Measurements from ENCODE around the gene OR6C3. TPM values are rescaled to one million over a fixed set of nuclear protein-coding genes. Genes with fewer than 3 reads are reported as not detected.
"Not testable (repeated sequence)": the region's sequence is repeated elsewhere in the genome, so short reads cannot be mapped to it uniquely, and the experiment has no call there.

OR6C3 gene
- total and polyA plus RNA-seq, 3 donors from 2014 or later, result 0.55 TPM; not detected in 2

DNA sequence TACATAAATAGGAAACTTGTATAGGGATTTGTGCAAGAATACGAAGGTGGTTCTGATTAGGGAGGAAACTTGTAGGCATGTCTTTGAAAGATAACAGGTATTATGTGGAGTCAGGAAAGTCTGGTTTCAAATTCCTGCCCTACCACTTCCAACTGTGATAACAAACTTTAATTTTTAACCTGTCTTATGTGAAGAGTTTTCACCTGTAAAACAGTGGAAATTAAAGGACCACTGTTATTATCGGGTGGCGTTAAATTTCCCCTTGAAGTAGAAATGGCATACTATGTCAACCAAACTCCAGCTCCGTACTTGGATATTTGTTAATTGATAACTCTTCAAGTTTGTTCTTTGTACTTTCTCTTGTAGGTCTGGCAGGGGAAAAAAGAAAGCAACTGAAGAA lies 10.3 kb upstream of the OR6C3 start:
- intact Hi-C loops (cut with DNase I; ENCODE audit: low total_unique reads), result no loop called here
- 70 to 83% methylated on average over 4 of the region's 4 CpGs for WGBS, 2 donors
- no peak overlapping the region for H3K4me3 ChIP-seq
- H3K36me3 ChIP-seq (ENCODE audit: low read depth, missing control alignments), result no peaks in the 10 kb centered on the region
- no peak overlapping the region for H3K27ac ChIP-seq
- H3K9me3 ChIP-seq, result no peaks in the 10 kb centered on the region
- no peaks in the 10 kb centered on the region for H3K4me1 ChIP-seq
- H3K27me3 ChIP-seq, result no peaks in the 10 kb centered on the region
- DNase-seq, result no peak
- TF ChIP-seq POLR2A (IDR thresholded peaks at IDR 0.05), result no peak
- TF ChIP-seq, protein P1, sequence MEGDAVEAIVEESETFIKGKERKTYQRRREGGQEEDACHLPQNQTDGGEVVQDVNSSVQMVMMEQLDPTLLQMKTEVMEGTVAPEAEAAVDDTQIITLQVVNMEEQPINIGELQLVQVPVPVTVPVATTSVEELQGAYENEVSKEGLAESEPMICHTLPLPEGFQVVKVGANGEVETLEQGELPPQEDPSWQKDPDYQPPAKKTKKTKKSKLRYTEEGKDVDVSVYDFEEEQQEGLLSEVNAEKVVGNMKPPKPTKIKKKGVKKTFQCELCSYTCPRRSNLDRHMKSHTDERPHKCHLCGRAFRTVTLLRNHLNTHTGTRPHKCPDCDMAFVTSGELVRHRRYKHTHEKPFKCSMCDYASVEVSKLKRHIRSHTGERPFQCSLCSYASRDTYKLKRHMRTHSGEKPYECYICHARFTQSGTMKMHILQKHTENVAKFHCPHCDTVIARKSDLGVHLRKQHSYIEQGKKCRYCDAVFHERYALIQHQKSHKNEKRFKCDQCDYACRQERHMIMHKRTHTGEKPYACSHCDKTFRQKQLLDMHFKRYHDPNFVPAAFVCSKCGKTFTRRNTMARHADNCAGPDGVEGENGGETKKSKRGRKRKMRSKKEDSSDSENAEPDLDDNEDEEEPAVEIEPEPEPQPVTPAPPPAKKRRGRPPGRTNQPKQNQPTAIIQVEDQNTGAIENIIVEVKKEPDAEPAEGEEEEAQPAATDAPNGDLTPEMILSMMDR (IDR thresholded peaks at IDR 0.05), result no peak

DNA sequence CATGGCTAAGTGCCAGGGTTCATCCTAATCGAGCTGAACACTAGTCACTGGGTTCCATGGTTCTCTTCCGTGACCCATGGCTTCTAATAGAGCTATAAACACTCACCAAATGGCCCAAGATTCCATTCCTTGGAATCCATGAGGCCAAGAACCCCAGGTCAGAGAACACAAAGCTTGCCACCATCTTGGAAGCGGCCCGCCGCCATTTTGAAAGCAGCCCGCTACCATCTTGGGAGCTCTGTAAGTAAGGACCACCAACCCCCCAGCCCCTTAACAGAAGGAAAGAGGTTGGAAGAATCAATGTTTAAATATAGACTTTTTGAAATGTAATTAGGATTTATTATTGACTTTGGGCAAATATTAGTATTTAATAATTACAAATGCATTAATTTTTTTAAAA lies 4.7 kb upstream of the OR6C3 start:
- intact Hi-C loops (cut with DNase I; ENCODE audit: low total_unique reads); H3K27ac ChIP-seq; DNase-seq; H3K36me3 ChIP-seq (ENCODE audit: low read depth, missing control alignments); H3K4me1 ChIP-seq; H3K4me3 ChIP-seq; H3K27me3 ChIP-seq; H3K9me3 ChIP-seq: not testable (repeated sequence)
- WGBS, 2 donors, result 89 to 90% methylated on average over 6 of the region's 6 CpGs

- no peak for DNase-seq
- no peak overlapping the region for H3K4me3 ChIP-seq
- no peak overlapping the region for H3K27ac ChIP-seq
- H3K27me3 ChIP-seq, result no peaks in the 10 kb centered on the region
- TF ChIP-seq, protein P1 (IDR thresholded peaks at IDR 0.05), result no peak
- no peak for TF ChIP-seq POLR2A (IDR thresholded peaks at IDR 0.05)
- H3K36me3 ChIP-seq (ENCODE audit: low read depth, missing control alignments), result no peaks in the 10 kb centered on the region
- H3K9me3 ChIP-seq, result no peaks in the 10 kb centered on the region
- 86 to 88% methylated on average over 10 of the region's 10 CpGs for WGBS, 2 donors
- no peaks in the 10 kb centered on the region for H3K4me1 ChIP-seq
- intact Hi-C loops (cut with DNase I; ENCODE audit: low total_unique reads), result no loop called here
Observed at GRCh38 chr12:55336002-55336401, 5.5 kb downstream of the OR6C3 start.

- DNase-seq; H3K36me3 ChIP-seq (ENCODE audit: low read depth, missing control alignments); H3K9me3 ChIP-seq; H3K27me3 ChIP-seq; intact Hi-C loops (cut with DNase I; ENCODE audit: low total_unique reads); H3K27ac ChIP-seq; H3K4me1 ChIP-seq; H3K4me3 ChIP-seq: not testable (repeated sequence)
- WGBS, 2 donors, result 63 to 72% methylated on average over 3 to 4 of the region's 4 CpGs
Observed at GRCh38 chr12:55355338-55355737, 24.8 kb downstream of the OR6C3 start.

GRCh38 chr12:55362675-55363074 lies 32.1 kb downstream of the OR6C3 start, which contains the start of gene OR6C75:
Gene OR6C75 (plus strand): TSS chr12:55362975. CDS start chr12:55365111, 2,136 bp downstream.
- no peaks in the 10 kb centered on the region for H3K27me3 ChIP-seq
- TF ChIP-seq POLR2A (IDR thresholded peaks at IDR 0.05), result no peak
- TF ChIP-seq, protein P1 (IDR thresholded peaks at IDR 0.05), result no peak
- no peak for DNase-seq
- 71 to 75% methylated on average over 4 of the region's 4 CpGs for WGBS, 2 donors
- H3K4me3 ChIP-seq, result no peak within 1 kb of the TSS
- no peaks in the 10 kb centered on the region for H3K36me3 ChIP-seq (ENCODE audit: low read depth, missing control alignments)
- H3K27ac ChIP-seq, result no peak within 1 kb of the TSS
- intact Hi-C loops (cut with DNase I; ENCODE audit: low total_unique reads), result no loop called here
- no peaks in the 10 kb centered on the region for H3K4me1 ChIP-seq
- no peaks in the 10 kb centered on the region for H3K9me3 ChIP-seq

GRCh38 chr12:55365086-55365485 lies 34.5 kb downstream of the OR6C3 start:
- no peak overlapping the region for H3K4me3 ChIP-seq
- H3K36me3 ChIP-seq (ENCODE audit: low read depth, missing control alignments), result no peaks in the 10 kb centered on the region
- WGBS, 2 donors, result 84% methylated on average over 3 of the region's 3 CpGs
- no peak overlapping the region for H3K27ac ChIP-seq
- no peak for TF ChIP-seq POLR2A (IDR thresholded peaks at IDR 0.05)
- TF ChIP-seq, protein P1 (IDR thresholded peaks at IDR 0.05), result no peak
- H3K27me3 ChIP-seq, result no peaks in the 10 kb centered on the region
- intact Hi-C loops (cut with DNase I; ENCODE audit: low total_unique reads), result no loop called here
- DNase-seq, result no peak
- no peaks in the 10 kb centered on the region for H3K4me1 ChIP-seq
- no peaks in the 10 kb centered on the region for H3K9me3 ChIP-seq

Measured in testis (tissue), 3 donors.